D721Med (cell line): ENCODE results near the gene DRICH1.
"Not testable (repeated sequence)": the region's sequence is repeated elsewhere in the genome, so short reads cannot be mapped to it uniquely, and the experiment has no call there.

Source experiments
- DNase-seq: peaks from one replicate; pipeline ENCODE4 v3.0.0; 2011; ENCODE audit warnings: low spot score; ENCODE audit not compliant: insufficient read length
- FAIRE-seq: peaks from 2 replicates; lab custom pipeline; 2011; peaks lifted over from hg19 to GRCh38; lab: Jason Lieb, UNC
- TF ChIP-seq, protein P1 (sequence below): IDR thresholded peaks from 2 replicates; pipeline ENCODE4 v1.5.1; 2012; ENCODE audit warnings: mild to moderate bottlenecking, control low read depth; ENCODE audit not compliant: insufficient read depth; ENCODE audit errors: missing control alignments

The DRICH1 gene, protein sequence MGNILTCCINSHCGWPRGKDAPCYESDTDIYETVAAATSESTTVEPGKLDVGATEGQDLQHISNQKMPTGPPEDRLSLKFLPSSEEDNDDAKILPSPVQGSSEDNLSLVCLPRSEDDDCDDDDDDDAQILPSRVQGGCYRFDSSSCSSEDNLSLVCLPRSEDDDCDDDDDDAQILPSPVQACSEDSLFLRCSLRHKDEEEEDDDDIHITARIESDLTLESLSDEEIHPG

DNA sequence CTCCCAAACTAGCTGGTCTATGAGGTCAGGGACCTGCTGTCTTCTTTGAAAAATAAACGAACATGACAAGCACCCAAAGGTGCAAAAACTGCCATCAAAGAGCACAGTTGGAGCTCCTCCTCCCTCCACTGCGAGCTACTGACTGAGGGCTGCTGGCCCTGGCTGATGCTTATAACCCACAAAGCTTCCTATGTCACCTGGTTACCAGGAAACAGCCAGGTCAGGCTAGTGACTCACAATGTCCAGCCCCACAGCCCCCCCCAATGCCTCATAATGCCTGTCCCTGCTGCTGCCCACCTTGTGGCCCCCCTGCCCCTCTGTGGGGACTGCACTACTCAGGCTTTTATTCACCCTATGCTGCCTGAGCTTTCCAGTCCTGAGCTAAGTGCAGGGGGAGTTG, at the start of gene DRICH1:
Gene DRICH1 (minus strand): TSS at position 144 of the 400 bp plus-strand sequence. CDS start 298 bp downstream, outside the sequence.
- TF ChIP-seq, protein P1, sequence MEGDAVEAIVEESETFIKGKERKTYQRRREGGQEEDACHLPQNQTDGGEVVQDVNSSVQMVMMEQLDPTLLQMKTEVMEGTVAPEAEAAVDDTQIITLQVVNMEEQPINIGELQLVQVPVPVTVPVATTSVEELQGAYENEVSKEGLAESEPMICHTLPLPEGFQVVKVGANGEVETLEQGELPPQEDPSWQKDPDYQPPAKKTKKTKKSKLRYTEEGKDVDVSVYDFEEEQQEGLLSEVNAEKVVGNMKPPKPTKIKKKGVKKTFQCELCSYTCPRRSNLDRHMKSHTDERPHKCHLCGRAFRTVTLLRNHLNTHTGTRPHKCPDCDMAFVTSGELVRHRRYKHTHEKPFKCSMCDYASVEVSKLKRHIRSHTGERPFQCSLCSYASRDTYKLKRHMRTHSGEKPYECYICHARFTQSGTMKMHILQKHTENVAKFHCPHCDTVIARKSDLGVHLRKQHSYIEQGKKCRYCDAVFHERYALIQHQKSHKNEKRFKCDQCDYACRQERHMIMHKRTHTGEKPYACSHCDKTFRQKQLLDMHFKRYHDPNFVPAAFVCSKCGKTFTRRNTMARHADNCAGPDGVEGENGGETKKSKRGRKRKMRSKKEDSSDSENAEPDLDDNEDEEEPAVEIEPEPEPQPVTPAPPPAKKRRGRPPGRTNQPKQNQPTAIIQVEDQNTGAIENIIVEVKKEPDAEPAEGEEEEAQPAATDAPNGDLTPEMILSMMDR: no peak
- no peak for FAIRE-seq
- DNase-seq: no peak

DNA sequence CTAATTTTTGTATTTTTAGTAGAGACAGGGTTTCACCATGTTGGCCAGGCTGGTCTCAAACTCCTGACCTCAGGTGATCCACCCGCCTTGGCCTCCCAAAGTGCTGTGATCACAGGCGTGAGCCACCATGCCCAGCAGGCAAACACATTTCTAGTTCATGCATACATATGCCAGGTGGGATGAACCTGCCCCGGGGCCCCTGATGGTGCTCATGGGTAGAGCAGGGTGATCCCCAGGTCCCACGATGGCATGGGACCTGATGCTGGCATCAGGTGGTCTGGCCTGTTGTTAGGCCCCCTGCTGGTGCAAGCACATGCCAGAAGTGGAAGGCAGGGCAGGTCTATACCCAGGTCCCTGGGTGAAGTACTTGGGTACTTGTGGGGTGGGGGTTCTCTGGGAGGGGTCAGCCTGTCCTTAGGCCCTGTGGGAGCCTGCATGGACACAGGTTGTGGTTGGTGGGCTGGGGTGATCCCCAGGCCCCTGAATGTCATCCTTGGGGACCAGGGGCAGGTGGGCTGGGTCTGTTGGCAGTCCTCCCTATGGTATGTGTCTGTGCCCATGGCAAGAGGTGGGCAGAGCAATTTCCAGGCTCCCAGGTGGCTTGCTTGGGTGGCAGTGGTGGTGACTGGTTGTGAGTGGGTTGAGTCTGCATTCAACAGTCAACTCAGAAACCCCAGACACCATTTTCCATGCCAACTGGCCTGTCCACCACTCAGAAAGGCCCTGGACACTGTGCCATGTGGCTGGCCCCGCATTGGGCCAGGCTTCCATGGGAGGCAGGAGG, 49.1 kb upstream of the DRICH1 start:
- DNase-seq (no peak), FAIRE-seq (no peak)
- TF ChIP-seq, protein P1: no peak

DNA sequence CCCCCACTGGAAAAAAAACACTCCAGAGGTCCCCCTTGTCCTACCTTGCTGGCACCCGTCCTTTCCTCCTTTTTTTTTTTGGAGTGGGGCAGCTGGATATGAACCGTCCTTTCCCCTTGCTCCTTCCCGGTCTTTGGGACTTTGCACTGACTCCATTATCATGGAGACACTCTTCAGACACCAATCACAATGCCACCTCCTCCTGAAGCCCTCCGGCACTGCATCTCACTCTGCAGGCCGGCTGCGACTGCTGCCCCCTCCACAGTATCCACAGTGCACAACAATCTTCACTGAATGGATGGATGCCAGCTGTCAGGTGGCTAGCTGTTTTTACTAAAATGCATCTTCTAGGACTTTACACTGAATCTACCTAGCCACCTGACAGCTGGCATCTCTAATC, 46.0 kb upstream of the DRICH1 start:
- FAIRE-seq (no peak), DNase-seq (no peak)
- TF ChIP-seq, protein P1: no peak

DNA sequence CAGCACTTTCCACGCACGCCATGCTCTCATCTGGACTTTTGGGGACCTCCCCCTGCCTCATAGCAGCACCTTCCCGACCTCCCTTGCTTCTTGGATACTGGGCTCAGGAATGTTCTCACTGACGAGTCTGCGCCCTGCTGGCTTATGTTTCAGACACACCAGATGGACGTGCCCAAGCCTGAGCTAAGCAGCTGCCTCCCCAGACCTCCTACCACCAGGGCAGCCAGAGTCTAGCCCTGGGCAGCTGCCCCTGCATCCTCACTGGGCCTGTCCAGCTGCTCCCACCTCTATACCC, 45.5 kb upstream of the DRICH1 start:
- TF ChIP-seq, protein P1: no peak
- FAIRE-seq (no peak), DNase-seq (peak; percentile 73)

DNA sequence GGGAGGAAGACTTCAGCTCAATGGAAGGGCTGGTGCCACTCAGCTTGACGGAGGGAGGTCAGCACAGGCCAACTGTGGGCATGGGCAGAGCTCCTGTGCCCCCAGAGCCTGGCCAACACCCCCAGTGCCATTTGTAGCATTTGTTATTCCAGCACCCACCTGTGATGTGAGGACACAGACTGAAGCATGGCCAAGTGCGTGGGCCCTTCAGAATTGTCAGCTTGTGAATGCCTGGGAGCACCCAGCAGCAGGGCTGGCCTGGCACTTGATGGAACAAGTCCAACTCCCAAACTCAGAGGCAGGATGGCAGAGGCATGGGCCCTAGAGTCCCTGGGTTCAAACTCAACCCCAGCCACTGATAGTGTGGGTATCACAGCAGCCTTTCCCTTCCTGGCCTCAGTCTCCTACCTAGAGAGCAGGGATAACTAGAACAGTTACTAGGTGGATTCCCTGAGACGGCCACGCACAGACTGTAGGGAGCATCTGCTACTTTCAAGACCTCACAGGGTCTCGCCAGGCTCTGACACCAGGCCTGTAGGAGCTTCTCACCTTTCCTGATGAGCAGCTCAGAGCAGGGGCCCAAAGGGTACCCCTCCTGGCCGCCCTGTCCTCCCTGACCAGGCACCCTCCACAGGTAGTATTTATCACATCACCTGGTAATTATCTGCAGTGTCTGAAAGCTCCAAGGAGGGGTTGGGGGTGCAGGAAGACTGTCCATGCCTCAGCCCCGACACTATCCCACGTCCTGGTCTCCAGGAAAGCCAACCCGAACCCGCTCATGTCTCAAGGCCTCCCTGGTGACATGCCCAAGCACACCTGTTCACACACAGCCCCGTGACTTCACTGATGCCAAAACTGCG, 45.0 kb upstream of the DRICH1 start:
- FAIRE-seq: not testable (repeated sequence)

DNA sequence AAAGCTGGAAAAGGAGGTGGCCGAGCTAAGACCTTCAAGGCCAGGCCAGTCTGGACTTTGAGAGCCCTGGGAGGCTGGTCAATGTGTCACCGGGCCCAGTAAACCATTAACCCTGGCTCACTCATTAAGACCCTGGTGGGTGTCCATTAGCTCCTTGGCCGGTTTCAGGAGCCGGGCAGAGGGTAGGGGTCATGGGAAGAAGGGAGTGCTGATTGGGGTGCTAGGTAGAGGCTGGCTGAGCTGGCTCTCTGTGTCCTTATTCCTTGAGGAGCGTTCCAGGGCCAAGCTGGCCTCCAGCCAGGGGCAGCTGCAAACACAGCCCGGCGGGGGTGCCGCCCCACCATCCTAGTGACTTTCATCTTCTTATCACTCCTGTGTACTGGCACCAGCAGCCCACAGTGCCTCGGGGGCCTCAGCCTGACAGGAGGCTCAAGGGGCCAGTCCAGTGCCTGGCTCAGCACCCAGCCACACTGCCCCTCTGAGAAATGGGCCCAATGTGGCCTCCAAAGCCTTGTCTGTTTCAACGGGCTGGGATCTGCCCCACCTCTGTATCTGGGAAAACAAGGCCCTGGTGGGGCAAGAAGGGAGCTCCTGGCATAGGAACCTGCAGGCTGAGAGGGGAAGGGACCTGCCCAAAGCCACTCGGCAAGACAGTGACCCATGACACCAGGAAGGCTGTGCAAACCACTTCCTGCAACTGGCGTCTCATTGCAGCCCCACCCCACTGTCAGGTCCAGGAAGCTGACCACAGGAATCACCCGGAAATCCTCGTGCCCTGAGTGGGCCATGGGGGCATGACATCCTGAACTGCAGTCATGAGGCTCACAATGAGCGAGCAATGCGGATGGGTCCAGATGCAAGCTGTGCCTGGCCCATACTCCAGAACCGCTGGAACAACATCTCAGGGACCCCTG, 43.6 kb upstream of the DRICH1 start:
- no peak for DNase-seq
- no peak for FAIRE-seq
- TF ChIP-seq, protein P1: no peak

More for the DNA sequence above, 45.0 kb upstream of the DRICH1 start:
- not testable (repeated sequence) for DNase-seq

DNA sequence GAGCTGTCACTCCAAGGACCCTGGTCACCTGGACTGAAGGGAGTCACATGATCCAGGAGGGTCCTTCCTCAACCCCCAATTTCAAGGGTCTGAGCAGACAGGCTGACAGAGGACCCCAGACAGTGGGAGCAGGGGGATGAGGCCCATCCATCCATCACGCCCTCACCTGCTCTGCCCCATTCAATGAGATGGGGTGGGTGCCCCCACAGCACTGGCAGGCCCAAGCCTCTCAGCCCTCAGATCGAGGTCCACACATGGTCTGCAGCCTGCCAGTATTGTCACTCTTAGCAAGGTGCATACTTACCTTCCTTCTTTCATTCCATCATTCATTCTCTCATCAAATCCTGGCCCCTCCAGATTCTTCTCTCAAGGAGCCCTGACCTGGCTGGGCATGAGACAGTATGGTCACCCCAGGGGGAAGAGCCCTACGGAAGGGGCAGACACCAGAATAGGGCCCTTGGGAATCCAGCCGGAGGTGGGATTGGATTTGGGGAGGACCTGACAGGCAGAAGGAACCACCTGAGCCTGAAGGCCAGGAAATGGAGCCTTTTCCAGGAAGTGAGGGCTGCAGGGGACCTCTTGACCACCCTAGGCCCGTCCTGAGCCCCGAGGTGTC, 42.9 kb upstream of the DRICH1 start:
- not testable (repeated sequence) for FAIRE-seq, DNase-seq
